ENCODE data around the gene OPCML.

The OPCML gene

DNA sequence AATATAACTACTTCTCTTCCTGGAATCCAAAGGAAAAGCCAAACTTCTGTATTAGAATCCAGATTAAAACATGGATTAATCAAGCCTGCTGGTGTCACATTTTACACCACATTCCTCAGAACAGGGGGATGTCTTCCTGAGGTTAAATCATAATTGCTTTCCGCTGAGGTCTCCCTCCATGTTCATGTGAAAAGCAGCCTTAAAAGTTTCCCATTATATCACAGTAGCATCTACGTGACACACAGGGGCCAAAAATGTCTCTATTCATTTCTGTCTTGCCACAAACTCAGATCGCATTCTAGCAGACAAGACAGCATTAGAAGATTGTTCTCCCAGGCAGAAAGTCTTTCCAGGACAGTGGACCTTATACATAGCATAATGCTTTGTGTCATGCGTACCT, 788.7 kb downstream of the OPCML start:
- DNase-seq (ENCODE audit: low read depth in 2 of 2) = no peak

GRCh38 chr11:132742929-132743328, 789.4 kb downstream of the OPCML start:
- no peak for DNase-seq (ENCODE audit: low read depth in 2 of 2)

GRCh38 chr11:132734217-132734616, 798.1 kb downstream of the OPCML start:
- no peak for DNase-seq (ENCODE audit: low read depth in 2 of 2)

DNA sequence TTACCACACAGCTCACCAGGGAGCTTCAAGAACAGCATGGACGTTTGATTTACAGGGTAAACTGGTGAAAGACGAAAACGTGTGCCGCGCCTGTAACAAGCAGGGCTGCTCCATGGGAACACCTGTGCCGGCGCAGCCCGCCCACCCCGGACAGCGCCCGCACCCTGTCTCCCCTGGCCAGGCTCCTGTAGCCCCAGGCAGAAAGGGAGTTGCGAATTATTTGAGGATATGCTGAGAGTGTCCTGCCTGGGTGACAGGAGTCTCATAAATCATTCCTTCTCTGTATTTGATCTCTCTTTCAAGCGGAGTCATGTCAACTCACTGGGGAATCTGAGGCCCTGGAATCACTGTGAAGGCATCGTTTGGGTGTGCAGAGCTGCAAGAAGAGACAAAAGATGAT, 804.3 kb downstream of the OPCML start:
- no peak for DNase-seq (ENCODE audit: low read depth in 2 of 2)

DNA sequence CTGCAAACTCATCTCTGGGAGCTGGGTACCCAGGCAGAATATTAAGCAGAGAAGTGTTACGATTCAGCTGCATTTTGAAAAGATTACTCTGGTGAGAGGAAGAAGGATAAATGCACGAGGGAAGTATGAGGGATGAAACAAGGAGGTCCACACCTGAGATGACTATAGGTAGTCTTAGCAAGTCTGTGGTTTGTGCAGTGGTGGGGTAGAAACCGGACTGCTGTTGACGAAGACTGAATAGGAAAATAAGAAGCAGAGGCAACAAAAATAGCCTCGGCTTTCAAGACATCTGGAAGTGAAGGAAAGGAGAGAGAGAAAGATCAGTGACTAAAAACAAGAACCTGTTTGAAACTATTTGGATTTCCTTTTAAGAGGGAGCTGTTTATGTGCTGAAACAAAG, 810.8 kb downstream of the OPCML start:
- DNase-seq (ENCODE audit: low read depth in 2 of 2) = no peak

GRCh38 chr11:132719684-132720083, 812.6 kb downstream of the OPCML start:
- DNase-seq (ENCODE audit: low read depth in 2 of 2) = no peak

DNA sequence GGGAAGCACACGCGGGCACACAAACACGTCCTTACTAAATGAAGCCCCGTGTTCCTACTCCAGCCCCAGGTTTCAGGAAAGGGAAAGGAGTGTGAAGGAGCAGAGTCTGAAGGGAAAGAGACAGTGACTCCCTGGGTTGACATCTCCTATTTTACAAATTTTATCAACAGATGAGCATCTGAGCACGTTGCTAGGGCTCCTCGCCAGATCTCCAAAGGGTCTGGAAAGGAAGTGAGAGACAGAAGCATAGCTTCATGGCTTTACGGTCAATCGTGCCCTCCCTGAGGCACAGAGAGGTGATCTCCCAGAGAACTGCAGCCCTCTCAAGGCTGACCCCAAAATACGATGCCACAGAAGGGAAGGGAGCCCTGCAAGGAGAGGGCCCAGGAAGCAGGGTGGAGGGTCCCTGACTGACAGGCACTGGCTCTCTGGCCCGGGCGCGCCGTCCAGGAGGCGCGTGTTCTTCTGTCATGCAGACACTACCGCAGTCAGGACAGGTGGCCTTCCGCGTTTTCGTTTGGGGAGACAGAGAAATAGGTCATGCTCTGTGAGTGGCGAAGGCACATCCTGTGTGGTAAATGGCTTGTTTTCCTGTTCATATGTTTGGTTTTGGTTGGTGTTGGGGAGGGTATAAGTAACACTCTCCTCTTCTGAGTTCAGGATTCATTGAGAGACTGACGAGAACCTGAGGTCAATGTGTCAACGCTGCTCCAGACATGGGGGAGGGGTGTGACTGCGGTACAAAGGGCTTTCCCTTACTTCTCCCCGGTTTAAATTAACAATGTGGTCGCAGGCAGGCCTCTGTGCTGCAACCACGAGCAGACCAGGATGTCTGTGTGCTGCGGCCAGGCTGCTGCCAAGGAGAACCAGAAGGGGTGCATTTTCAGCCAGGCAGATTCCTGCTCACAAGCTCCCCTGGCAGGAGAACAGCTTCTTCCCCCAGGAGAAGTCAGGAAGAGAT, 813.3 kb downstream of the OPCML start:
- peak in 1 of 2 donors; percentile 6 for DNase-seq (ENCODE audit: low read depth in 2 of 2)

GRCh38 chr11:132717824-132718223, 814.5 kb downstream of the OPCML start:
- DNase-seq (ENCODE audit: low read depth in 2 of 2) = no peak

- DNase-seq (ENCODE audit: low read depth in 2 of 2) = no peak
These were observed 816.3 kb downstream of the OPCML start for GRCh38 chr11:132716037-132716436.

DNA sequence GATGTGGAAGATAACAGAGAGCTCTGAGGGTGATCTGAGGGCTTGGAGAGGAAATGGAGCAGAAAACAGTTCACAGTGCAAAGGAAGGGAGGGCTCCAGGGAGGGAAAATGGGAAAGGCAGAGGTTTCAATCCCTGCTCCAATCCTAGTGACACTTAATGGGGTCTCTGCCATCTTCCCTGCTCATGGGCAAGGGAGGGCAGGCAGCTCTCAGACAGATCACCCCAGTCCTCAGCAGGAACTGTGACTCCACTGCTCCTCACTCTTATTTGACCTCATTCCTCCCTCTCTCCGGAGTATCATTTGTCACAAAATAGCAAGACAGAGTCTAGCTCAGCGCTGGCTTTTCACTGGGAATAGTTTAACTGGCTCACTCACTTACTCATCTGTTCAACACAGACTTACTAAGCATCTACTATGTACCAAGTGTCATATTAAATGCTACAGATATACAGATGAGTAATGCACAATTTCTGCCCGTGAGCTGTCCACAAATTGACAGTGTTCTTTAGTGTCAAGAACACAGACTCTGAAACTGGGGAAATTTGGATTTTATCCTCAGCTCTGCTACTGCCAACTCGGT, 817.4 kb downstream of the OPCML start:
- no peak for DNase-seq (ENCODE audit: low read depth in 2 of 2)

DNA sequence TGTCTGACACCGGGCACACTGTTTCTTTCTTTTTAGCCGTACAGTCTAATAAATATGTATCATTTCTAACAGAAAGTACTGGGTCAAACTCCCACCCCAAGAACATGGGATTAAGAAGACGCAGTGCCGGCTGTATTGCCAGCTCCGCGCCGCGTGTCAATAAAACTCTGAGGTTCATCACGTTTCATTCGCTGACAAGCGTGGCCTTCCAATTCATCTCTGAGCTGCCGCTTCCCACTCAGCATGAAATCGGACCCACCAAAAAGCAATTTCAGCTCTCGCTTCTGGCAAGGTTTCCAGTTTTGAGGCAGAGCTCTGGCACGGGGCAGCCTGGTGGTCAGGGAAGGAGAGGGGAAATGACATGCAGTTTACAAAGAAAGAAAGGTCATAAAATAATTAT, 819.8 kb downstream of the OPCML start:
- DNase-seq (ENCODE audit: low read depth in 2 of 2) = no peak

DNA sequence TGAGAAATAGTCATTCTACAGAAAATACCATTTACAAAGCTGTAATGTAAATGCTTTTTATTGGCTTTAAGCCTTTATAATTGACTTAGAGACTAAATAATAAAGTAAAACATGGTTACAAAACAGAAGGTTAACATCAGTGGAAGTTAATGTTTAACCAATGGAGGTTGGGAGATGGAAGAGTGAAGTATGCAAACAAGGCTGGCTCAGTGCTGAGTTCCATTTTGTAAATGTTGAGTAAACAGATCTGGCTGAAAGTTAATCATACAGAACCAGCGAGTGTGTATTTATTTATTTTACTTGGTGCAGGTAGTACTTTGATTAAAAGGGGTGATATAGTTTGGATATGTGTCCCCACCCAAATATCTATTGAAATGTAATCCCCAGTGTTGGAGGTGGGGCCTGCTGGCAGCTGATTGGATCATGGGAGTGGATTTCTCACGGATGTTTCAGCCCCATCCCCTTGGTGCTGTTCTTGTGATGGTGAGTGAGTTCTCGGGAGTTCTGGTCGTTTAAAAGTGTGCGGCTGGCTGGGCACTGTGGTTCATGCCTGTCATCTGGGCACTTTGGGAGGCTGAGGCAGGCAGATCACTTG, 827.4 kb downstream of the OPCML start:
- DNase-seq (ENCODE audit: low read depth in 2 of 2) = no peak

- no peak for DNase-seq (ENCODE audit: low read depth in 2 of 2)
These were observed 839.4 kb downstream of the OPCML start for GRCh38 chr11:132692891-132693290.

GRCh38 chr11:132691848-132692550, 840.3 kb downstream of the OPCML start:
- no peak for DNase-seq (ENCODE audit: low read depth in 2 of 2)

DNA sequence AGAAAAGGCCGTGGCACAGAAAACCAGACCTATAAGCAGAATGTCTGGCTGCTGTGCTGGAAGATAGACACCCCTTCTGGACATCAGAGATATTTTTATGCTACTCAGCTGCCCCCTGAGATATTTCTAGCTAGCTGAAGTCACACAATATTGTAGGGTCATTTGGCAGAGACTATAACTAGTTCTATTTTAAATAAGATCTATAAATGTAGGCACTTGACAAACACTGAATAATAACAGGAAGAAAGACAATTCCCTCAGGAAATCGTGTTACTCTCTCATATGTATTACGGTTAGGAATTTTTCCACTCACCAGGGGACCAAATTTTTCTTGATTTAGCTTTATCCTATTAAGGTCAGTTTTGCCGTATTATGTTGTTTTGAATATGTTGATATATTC, 845.4 kb downstream of the OPCML start:
- DNase-seq (ENCODE audit: low read depth in 2 of 2) = no peak

- no peak for DNase-seq (ENCODE audit: low read depth in 2 of 2)
These were observed 847.1 kb downstream of the OPCML start for GRCh38 chr11:132685174-132685611.

DNA sequence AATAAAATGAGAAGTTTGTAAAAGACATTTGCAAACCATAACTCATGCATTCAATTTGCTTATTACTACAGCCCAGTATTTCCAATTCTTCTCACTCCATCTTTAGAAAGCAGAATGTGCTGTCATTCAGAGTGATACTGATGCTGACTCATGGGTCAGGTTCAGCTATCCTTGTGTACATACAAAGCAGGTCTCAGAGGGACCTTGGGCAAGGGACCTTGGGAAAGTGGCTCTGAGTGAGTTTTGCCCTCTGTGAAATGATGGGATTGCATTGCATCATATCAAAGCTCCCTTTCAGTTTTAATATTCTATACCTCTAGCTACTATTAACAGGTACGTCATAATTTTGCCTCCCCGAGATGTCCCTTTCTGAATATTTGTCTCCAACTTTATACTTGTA, 848.7 kb downstream of the OPCML start:
- DNase-seq (ENCODE audit: low read depth in 2 of 2) = no peak

- no peak for DNase-seq (ENCODE audit: low read depth in 2 of 2)
These were observed 850.3 kb downstream of the OPCML start for GRCh38 chr11:132681971-132682370.

- DNase-seq (ENCODE audit: low read depth in 2 of 2) = no peak
These were observed 851.7 kb downstream of the OPCML start for GRCh38 chr11:132680584-132680983.

DNA sequence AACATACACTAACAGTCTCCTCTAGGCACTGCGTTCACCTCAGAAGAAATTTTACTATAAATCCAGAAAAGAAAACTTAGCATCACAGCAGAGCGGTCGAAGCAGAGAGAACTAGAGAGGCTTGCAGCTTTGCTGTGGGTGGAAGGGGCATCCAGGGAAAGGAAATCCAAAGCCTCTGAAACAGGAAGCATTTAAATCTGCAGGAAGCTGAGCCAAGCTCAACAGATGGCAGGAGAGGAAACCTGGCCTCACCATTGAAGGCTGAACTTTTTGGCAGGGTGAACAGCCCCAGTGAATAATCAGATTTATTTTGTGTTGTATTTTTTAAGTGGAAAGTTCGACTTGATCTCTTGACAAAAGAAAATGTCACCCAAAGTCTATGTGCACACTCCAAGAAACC, 858.1 kb downstream of the OPCML start:
- DNase-seq (ENCODE audit: low read depth in 2 of 2) = no peak

DNA sequence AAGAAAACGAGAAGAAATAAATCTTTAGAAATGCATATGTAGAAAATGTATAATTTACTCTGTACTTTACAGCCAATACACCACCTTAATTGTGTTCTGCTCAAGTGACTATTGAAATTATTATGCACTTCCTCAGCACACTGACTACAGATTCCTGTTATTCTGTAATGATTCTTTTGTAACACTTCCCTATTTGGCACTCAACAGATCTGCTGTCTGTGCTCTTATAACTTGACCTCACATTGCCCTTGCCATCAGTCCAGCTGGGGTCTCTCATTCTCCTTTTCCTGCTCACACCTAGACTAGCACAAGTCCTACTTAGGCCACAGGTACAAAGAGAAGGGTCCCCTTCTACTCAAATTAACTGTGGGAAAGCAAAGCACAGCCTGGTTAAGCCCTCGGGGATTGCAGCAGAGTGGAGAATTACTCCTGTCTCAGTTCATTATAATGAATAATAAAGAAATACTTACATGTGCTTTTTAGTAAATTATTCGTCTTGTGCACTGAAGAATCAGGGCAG, 860.4 kb downstream of the OPCML start:
- no peak for DNase-seq (ENCODE audit: low read depth in 2 of 2)
